Retina (tissue), 1 donor: ENCODE data around the gene YKT6.

Experiments used
- DNase-seq: peaks from one replicate; pipeline ENCODE4 v3.0.0-alpha.2; 2016

YKT6 gene

GRCh38 chr7:44235582-44236332, 35.0 kb downstream of the YKT6 start:
- no peak for DNase-seq

- no peak for DNase-seq
Measured at GRCh38 chr7:44236333-44236728, 35.6 kb downstream of the YKT6 start.

- no peak for DNase-seq
Measured at GRCh38 chr7:44237696-44238095, 36.9 kb downstream of the YKT6 start.

GRCh38 chr7:44238116-44238695, 37.4 kb downstream of the YKT6 start:
- DNase-seq = no peak

- DNase-seq = no peak
Measured at GRCh38 chr7:44239361-44239760, 38.6 kb downstream of the YKT6 start.

DNA sequence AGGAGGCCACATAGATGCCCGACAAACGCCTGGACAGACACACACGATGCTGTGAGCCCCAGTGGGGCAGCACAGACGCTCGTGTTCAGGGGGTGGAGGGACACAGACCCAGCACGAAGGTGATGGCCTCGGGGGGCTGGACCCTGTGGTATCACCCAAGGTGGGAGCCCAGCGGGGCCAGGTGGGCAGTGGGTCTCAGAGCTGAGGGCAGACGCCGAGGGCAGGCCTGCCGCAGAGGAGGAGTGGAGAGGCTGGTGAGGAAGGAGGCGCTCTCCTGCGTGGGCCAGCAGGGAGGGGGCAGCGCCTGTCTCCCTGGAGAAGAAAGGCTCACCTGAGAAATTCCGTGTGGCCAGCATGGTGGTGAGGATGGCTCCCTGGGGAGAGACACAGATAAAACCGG, 39.6 kb downstream of the YKT6 start:
- no peak for DNase-seq

GRCh38 chr7:44240983-44241510, 40.3 kb downstream of the YKT6 start:
- peak; percentile 80 for DNase-seq

DNA sequence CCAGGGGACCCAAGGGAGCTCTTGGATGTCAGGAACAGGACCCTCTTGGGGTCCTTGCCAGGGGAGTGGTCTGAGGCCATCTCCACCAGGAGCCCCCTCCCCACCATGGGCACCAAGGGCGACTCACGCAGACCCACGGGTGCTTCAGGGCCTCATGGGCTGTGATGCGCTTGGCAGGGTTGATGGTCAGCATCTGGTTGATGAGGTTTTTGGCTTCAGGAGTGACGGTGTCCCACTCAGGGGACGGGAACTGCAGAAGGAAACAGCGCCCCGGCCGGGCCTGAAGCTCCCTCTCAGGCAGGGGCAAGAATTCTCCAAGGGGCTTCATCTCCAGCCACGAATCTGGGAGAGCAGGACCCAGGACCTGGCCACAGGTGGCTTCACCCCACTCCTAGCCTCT, 41.3 kb downstream of the YKT6 start:
- no peak for DNase-seq

DNA sequence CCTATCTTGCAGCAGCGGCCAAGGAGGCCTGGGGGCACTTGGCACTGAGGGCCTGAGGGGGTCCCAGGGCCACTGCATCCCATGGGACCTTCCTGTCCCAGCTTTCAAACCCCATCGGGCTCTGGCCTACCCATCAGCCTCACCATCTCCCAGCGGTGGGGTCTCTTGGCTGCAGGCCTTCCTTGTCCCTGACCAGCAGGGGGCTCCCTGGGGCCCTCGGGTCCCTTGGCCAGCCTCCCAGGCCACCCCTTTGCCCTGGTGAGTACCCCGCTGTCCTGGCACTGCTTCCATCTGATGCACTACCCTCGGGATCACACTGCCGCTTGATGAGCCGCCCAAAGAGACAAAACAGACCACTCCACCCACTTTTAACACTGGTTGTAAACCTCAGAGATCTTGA, 43.5 kb downstream of the YKT6 start:
- DNase-seq = no peak

GRCh38 chr7:44246396-44247113, 45.8 kb downstream of the YKT6 start:
- DNase-seq = no peak

GRCh38 chr7:44247868-44248651, 47.3 kb downstream of the YKT6 start:
- DNase-seq = no peak

GRCh38 chr7:44249639-44250234, 49.0 kb downstream of the YKT6 start:
- no peak for DNase-seq

DNA sequence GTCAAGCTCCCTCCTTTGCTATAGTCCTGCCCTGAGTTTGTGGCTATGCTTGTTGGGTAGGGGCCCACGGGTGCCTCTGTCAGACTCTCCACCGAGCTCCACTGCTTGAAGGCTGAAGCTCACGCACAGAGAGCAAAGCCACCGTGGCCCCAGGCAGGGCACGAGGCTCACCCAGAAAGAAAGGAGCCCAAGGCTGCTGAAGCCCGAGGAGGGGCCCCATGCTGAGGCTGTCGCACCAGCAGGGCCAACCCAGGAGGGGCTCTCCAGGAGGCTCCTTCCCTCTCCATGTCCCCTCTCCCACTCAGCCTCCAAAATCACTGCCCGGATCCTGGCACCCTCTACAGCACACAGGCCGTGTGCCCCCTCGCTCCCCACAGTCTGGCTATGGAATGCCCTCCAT, 50.5 kb downstream of the YKT6 start:
- no peak for DNase-seq

DNA sequence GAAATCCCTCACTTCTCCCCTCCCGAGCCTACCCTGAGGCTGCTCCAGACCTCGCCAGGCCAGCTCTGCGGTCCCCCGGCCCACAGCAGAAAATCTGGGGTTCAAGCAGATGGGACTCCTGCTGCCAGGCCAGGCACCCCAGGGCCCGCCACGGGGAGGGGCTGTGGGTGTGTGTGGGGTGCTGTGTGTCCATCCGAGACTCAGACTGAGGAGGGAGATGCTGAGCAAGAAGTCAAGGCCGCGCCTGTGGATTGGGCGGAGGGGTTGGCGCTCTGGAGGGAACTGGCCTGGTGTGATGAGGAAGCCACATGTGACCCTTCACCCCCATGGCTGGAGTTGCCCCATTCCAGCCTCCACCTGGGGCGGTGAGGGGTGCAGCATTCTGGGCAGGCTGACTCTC, 51.1 kb downstream of the YKT6 start:
- no peak for DNase-seq

DNA sequence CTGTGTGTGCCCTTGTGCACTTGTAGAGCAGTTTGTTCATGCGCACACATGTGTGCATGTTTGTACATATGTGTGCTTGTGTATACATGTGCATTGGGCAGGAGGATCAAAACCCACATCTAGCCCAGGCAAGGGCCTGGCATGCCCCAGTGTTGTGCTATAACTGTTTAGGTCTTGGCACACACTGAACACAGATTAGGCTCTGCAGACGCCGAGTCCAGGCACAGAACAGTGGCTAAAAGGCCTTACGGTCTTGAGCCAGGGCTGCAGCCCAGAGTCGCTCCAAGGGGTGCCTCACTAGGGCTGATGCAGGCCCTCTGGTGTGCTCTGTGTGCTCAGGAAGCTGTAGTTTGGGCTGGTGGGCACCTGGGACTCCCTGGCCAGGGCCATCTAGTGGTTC, 55.7 kb downstream of the YKT6 start:
- DNase-seq = no peak

GRCh38 chr7:44257213-44257612, 56.4 kb downstream of the YKT6 start:
- no peak for DNase-seq

- DNase-seq = peak; percentile 74
Measured at GRCh38 chr7:44257618-44258422, 57.0 kb downstream of the YKT6 start.

- no peak for DNase-seq
Measured at GRCh38 chr7:44258423-44258760, 57.6 kb downstream of the YKT6 start.

DNA sequence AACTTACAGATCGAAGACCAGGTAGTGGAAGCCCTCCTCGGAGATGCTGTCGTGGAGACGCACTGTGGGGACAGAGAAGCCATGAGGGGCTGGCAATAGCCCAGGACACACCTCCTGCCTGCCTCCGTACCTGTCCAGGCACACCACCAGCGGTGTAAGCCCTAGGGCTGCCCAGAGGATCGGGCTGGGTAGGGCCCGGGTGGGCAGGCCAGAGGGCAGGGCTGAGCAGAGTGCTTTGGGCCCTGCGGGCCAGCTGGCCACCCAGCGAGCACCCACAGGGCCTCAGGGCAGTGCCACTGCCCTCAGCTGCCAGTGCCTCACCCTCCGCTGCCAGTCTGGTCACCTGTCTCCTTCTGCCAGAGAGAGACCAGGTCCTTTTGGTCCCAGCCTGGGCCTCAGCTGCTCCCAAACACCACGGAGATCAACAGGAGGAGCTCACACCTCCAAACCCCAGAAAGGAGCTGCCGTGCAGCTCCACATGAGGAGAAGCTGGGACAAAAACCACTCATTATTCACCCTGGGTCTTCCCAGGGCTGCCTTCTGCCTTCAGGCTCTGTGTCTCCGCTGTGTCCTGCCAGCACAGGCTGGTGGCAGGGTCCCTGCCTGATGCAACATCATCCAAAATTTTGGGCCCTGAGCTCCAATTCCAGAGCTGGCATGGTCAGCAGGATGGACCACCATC, 58.2 kb downstream of the YKT6 start:
- DNase-seq = no peak

GRCh38 chr7:44259547-44260457, 59.0 kb downstream of the YKT6 start:
- no peak for DNase-seq
